OCI-LY3 (cell line): ENCODE measurements around the gene CALY.

Source experiments
- CTCF ChIP-seq: fragments of 200-600, 300-600 bp; sonication (generic); IDR thresholded peaks from 2 replicates; pipeline ENCODE4 v1.5.1; 2014; ENCODE audit warnings: antibody characterized with exemption, low read length, low read depth
- EZH2phosphoT487 ChIP-seq: fragments of 200-600 bp; shearing (Covaris generic); IDR thresholded peaks from 2 replicates; pipeline ENCODE4 v1.6.1; 2018; ENCODE audit warnings: antibody characterized with exemption, mixed run types, low read depth

GRCh38 chr10:133362846-133363245, 26.1 kb upstream of the CALY start:
- no peak for TF ChIP-seq CTCF
- TF ChIP-seq EZH2phosphoT487 = no peak
